ENCODE data around the gene KRTAP9-9. TPM values are rescaled to one million over a fixed set of nuclear protein-coding genes. Genes with fewer than 3 reads are reported as not detected.
"Not testable (repeated sequence)": the region's sequence is repeated elsewhere in the genome, so short reads cannot be mapped to it uniquely, and the experiment has no call there.

The KRTAP9-9 gene
- total RNA-seq, 2 experiments from 2014 or later, result not detected

- no peak for DNase-seq
- POLR2A ChIA-PET, result no interaction called here
- peaks cover 0 to 12% of the 10 kb centered on the region in 2 experiments for H3K9me3 ChIP-seq (ENCODE audit: control insufficient read depth in 1 of 2, insufficient read depth in 1 of 2, low read length in 2 of 2)
- Mint-ChIP-seq H3K4me3 (no peak overlapping the region), H3K4me1 (ENCODE audit: low read depth) (peaks cover 13% of the 10 kb centered on the region), H3K9me3 (no peaks in the 10 kb centered on the region), H3K36me3 (ENCODE audit: low read depth) (no peaks in the 10 kb centered on the region), H3K27me3 (peaks cover 17% of the 10 kb centered on the region), H3K27ac (no peak overlapping the region)
- no peaks in the 10 kb centered on the region for H3K4me1 ChIP-seq (ENCODE audit: insufficient read depth, low read length)
- intact Hi-C loops (cut with DNase I, micrococcal nuclease), result no loop called here
- H3K27ac ChIP-seq (ENCODE audit: low read depth in 1 of 2, low read length in 2 of 2), result no peak overlapping the region
- CTCF ChIA-PET, result no interaction called here
- no peak for ATAC-seq (ENCODE audit: poor library complexity)
- no peak for TF ChIP-seq CTCF (IDR thresholded peaks at IDR 0.05)
- no peaks in the 10 kb centered on the region for H3K36me3 ChIP-seq (ENCODE audit: insufficient read depth, low read length)
- no peak overlapping the region for H3K4me3 ChIP-seq (ENCODE audit: low read length)
- no peaks in the 10 kb centered on the region for H3K27me3 ChIP-seq (ENCODE audit: control insufficient read depth in 1 of 2, insufficient read depth in 2 of 2, low read length in 2 of 2)
Measured at GRCh38 chr17:41215681-41216080, 39.5 kb upstream of the KRTAP9-9 start.

DNA sequence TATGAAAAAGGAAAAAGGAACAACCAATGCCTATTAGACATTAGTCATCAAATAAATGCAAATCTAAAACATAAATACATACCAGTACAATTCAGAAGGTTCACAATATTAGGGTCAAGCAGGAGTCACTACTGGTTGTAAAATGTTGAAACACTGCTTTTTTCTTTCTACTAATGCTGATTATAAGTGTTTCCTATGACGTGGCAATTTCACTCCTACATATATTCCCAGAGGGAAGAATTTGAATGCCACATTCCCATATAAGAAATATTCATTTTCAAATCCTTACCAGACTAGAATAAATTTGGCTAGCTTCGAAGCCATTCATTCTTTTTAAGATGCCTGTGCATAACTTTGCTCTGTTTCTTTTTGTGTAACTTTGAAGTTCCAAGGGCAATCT lies 31.4 kb upstream of the KRTAP9-9 start:
- CTCF ChIA-PET, result no interaction called here
- ATAC-seq (ENCODE audit: poor library complexity) (no peak), DNase-seq (no peak)
- no peak overlapping the region for H3K27ac ChIP-seq (ENCODE audit: low read depth in 1 of 2, low read length in 2 of 2)
- Mint-ChIP-seq H3K4me3 (no peak overlapping the region), H3K27ac (no peak overlapping the region), H3K4me1 (ENCODE audit: low read depth) (no peaks in the 10 kb centered on the region), H3K9me3 (no peaks in the 10 kb centered on the region), H3K27me3 (peaks cover 10% of the 10 kb centered on the region), H3K36me3 (ENCODE audit: low read depth) (no peaks in the 10 kb centered on the region)
- TF ChIP-seq CTCF (IDR thresholded peaks at IDR 0.05), result no peak
- H3K9me3 ChIP-seq (ENCODE audit: control insufficient read depth in 1 of 2, insufficient read depth in 1 of 2, low read length in 2 of 2), result peaks cover 0 to 5% of the 10 kb centered on the region in 2 experiments
- intact Hi-C loops (cut with DNase I, micrococcal nuclease), result no loop called here
- H3K4me3 ChIP-seq (ENCODE audit: low read length), result no peak overlapping the region
- POLR2A ChIA-PET, result no interaction called here
- H3K36me3 ChIP-seq (ENCODE audit: insufficient read depth, low read length), result no peaks in the 10 kb centered on the region
- H3K27me3 ChIP-seq (ENCODE audit: control insufficient read depth in 1 of 2, insufficient read depth in 2 of 2, low read length in 2 of 2), result no peaks in the 10 kb centered on the region
- H3K4me1 ChIP-seq (ENCODE audit: insufficient read depth, low read length), result no peaks in the 10 kb centered on the region

GRCh38 chr17:41226051-41226450 lies 29.1 kb upstream of the KRTAP9-9 start:
- Histone ChIP-seq H3K4me1 (ENCODE audit: insufficient read depth, low read length) (no peaks in the 10 kb centered on the region), H3K4me3 (ENCODE audit: low read length) (no peak overlapping the region), H3K27ac (ENCODE audit: low read depth in 1 of 2, low read length in 2 of 2) (no peak overlapping the region), H3K36me3 (ENCODE audit: insufficient read depth, low read length) (no peaks in the 10 kb centered on the region), H3K9me3 (ENCODE audit: control insufficient read depth in 1 of 2, insufficient read depth in 1 of 2, low read length in 2 of 2) (no peaks in the 10 kb centered on the region), H3K27me3 (ENCODE audit: control insufficient read depth in 1 of 2, insufficient read depth in 2 of 2, low read length in 2 of 2) (no peaks in the 10 kb centered on the region)
- Mint-ChIP-seq H3K9me3 (no peaks in the 10 kb centered on the region), H3K27me3 (peaks cover 13% of the 10 kb centered on the region), H3K27ac (no peak overlapping the region), H3K36me3 (ENCODE audit: low read depth) (no peaks in the 10 kb centered on the region), H3K4me3 (no peak overlapping the region), H3K4me1 (ENCODE audit: low read depth) (no peaks in the 10 kb centered on the region)
- intact Hi-C loops (cut with DNase I, micrococcal nuclease), result no loop called here
- no peak for ATAC-seq (ENCODE audit: poor library complexity)
- TF ChIP-seq CTCF (IDR thresholded peaks at IDR 0.05), result no peak
- no peak for DNase-seq
- POLR2A ChIA-PET, result no interaction called here
- CTCF ChIA-PET, result no interaction called here

- H3K9me3 Mint-ChIP-seq; intact Hi-C loops (cut with DNase I, micrococcal nuclease); DNase-seq; CTCF ChIA-PET; H3K27ac Mint-ChIP-seq; H3K4me3 Mint-ChIP-seq; H3K4me1 Mint-ChIP-seq (ENCODE audit: low read depth); H3K4me1 ChIP-seq (ENCODE audit: insufficient read depth, low read length); H3K4me3 ChIP-seq (ENCODE audit: low read length); H3K27me3 ChIP-seq (ENCODE audit: control insufficient read depth in 1 of 2, insufficient read depth in 2 of 2, low read length in 2 of 2); H3K36me3 Mint-ChIP-seq (ENCODE audit: low read depth); H3K27ac ChIP-seq (ENCODE audit: low read depth in 1 of 2, low read length in 2 of 2); H3K9me3 ChIP-seq (ENCODE audit: control insufficient read depth in 1 of 2, insufficient read depth in 1 of 2, low read length in 2 of 2); H3K36me3 ChIP-seq (ENCODE audit: insufficient read depth, low read length); ATAC-seq (ENCODE audit: poor library complexity); POLR2A ChIA-PET: not testable (repeated sequence)
- peaks cover 13% of the 10 kb centered on the region for H3K27me3 Mint-ChIP-seq
Measured at GRCh38 chr17:41226598-41227095, 28.5 kb upstream of the KRTAP9-9 start, which contains the start of gene KRTAP9-2. Gene KRTAP9-2, plus strand, starts transcription at chr17:41226648. Its CDS starts 7 bp downstream, at chr17:41226655.
